Gastrocnemius medialis (tissue), 4 donors: ENCODE results near the gene LRRC27.

Experiments
- POLR2A ChIP-seq, 2 donors: fragments of 450-650 bp; IDR thresholded peaks; one replicate each; pipeline ENCODE4 v1.6.1; 2017; ENCODE audit warnings: antibody characterized with exemption in 2 of 2, mild to moderate bottlenecking in 2 of 2, moderate library complexity in 2 of 2
- TF ChIP-seq, protein P1 (sequence below), 5 experiments: fragments of 450-650 bp in 3 of 5; fragments of 200-600 bp in 2 of 5; sonication (generic) in 2 of 5; IDR thresholded peaks in 4 of 5; conservative IDR thresholded peaks in 1 of 5; 1 replicate in 4 of 5; 2 replicates in 1 of 5; pipeline ENCODE4 v1.5.1; 2016 to 2019; ENCODE audit warnings: antibody characterized with exemption in 5 of 5, mild to moderate bottlenecking in 3 of 5, moderate library complexity in 3 of 5

DNA sequence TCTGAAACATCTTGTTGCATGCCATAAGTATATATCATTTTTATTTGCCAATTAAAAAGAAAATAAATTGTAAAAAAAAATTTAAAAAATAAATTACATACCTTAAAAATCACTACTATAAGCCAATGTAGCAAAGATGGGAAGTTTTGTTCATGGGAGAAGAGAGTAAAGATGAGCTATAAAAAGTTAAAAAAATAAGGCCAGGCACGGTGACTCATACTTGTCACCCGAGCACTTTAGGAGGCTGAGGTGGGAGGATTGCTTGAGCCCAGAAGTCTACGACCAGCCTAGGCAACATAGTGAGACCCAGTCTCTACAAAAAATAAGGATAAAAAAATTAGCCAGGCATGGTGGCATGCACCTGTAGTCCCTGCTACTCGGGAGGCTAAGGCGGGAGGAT, 15.9 kb upstream of the LRRC27 start:
- TF ChIP-seq, protein P1, sequence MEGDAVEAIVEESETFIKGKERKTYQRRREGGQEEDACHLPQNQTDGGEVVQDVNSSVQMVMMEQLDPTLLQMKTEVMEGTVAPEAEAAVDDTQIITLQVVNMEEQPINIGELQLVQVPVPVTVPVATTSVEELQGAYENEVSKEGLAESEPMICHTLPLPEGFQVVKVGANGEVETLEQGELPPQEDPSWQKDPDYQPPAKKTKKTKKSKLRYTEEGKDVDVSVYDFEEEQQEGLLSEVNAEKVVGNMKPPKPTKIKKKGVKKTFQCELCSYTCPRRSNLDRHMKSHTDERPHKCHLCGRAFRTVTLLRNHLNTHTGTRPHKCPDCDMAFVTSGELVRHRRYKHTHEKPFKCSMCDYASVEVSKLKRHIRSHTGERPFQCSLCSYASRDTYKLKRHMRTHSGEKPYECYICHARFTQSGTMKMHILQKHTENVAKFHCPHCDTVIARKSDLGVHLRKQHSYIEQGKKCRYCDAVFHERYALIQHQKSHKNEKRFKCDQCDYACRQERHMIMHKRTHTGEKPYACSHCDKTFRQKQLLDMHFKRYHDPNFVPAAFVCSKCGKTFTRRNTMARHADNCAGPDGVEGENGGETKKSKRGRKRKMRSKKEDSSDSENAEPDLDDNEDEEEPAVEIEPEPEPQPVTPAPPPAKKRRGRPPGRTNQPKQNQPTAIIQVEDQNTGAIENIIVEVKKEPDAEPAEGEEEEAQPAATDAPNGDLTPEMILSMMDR (IDR thresholded peaks at IDR 0.05 in 4 of 5, conservative IDR thresholded peaks at IDR 0.05 in 1 of 5): no peak
- TF ChIP-seq POLR2A (IDR thresholded peaks at IDR 0.05): no peak
